SW 1271 (cell line): Measurements from ENCODE around the gene GPR17.

Experiments
- DNase-seq, 2 experiments: peaks; one replicate each; lab custom pipeline; 2025; lab: John Stamatoyannopoulos, UW

GPR17 gene

DNA sequence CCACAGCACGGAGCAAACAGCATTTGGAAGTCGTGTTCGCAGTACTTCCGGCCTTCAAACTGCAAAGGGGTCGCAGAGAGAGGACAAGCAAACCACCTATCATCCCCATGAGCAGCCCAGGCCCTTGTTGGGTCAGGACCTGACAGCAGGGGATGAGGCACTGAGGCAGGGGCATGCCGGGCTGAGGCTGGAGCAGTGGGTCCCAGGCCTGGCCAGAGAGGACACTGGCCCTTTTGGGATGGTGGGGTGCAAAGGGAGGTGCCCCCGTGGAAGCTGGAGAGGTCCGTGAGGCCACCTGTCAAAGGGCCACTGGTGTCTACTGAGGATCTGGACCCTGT is 8.9 kb downstream of the GPR17 start:
- DNase-seq = no peak

- DNase-seq = no peak
Measured at GRCh38 chr2:127655209-127656073, 9.5 kb downstream of the GPR17 start.

- DNase-seq = no peak
Measured at GRCh38 chr2:127656569-127657231, 10.7 kb downstream of the GPR17 start.

DNA sequence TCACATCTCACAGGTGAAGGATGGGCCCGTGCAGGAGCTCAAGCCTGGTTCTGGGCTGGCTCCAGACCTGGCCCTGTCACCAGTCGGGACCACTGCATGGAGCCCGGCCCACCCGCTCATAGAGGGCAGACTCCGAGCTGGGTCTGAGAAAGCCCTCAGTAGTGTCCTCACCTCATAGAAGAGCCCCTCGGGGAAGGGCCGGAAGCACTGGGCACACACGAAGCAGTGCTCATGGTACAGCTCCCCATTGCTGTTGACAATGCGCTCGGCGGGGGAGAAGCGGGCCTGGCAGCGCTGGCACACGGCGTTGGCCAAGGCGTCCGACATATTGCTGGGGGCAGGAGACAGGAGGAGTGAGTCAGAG is 11.3 kb downstream of the GPR17 start:
- no peak for DNase-seq

DNA sequence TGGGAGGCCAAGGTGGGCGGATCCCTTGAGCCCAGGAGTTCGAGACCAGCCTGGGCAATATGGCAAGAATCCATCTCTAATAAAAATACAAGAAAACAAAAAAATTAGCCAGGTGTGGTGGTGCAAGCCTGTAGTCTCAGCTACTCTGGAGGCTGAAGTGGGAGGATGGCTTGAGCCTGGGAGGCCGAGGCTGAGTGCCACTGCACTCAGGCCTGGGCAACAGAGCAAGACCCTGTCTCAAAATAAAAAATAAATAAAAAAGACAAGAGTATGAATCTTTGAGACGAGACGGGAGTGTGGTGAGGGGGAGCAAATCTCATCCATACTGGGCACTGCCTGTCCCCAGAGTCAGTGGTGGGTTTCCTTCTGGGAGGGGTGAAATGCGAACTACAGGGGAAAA is 12.2 kb downstream of the GPR17 start:
- no peak for DNase-seq

- DNase-seq = no peak
Measured at GRCh38 chr2:127658641-127659407, 12.9 kb downstream of the GPR17 start.

DNA sequence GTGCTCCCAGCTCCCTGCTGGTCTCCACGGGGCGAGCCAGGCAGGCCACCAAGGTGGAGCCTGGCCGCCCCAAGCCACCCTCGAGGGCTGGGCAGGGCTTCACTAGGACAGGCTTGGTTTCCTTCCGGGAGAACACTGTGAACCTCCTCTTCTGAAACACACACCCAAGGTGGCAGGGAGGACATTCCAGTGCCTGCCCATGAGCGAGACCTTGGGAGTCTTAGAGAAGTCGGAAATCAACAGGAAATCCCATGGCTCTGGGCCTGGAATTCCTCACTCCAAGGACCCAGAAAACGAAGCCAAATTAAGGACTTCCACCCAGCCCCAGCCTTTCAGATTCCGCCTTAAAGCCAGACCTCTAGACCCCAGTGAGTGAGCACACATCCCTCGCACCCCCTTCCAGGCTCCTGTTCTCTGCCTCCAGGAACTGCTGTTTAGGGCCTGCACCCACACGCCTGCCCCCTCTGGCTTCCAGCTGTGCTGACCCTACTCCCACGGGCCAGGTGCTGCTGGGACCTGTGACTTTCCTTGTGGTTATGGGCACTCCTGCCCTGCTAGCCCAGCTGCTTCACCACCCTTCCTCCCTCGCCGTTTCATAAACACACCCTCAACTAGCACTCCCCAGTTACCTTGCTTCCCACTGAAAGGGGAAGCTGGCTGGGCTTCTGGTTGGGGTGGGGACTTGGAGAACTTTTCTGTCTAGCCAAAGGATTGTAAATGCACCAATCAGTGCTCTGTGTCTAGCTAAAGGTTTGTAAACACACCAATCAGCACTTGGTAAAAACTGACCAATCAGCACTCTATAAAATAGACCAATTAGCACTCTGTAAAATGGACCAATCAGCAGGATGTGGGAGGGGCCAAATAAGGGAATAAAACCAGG is 13.7 kb downstream of the GPR17 start:
- DNase-seq = no peak

GRCh38 chr2:127660291-127660578 is 14.3 kb downstream of the GPR17 start:
- no peak for DNase-seq

GRCh38 chr2:127661072-127661649 is 15.2 kb downstream of the GPR17 start:
- DNase-seq = no peak

GRCh38 chr2:127661949-127662510 is 16.1 kb downstream of the GPR17 start:
- no peak for DNase-seq

- no peak for DNase-seq
Measured at GRCh38 chr2:127662937-127663565, 17.1 kb downstream of the GPR17 start.

GRCh38 chr2:127663566-127664064 is 17.7 kb downstream of the GPR17 start:
- DNase-seq = no peak

GRCh38 chr2:127664065-127664894 is 18.3 kb downstream of the GPR17 start:
- DNase-seq = no peak

GRCh38 chr2:127664895-127665225 is 18.9 kb downstream of the GPR17 start:
- no peak for DNase-seq

- DNase-seq = no peak
Measured at GRCh38 chr2:127665267-127665893, 19.4 kb downstream of the GPR17 start.

- DNase-seq = no peak
Measured at GRCh38 chr2:127669056-127669455, 23.1 kb downstream of the GPR17 start.

DNA sequence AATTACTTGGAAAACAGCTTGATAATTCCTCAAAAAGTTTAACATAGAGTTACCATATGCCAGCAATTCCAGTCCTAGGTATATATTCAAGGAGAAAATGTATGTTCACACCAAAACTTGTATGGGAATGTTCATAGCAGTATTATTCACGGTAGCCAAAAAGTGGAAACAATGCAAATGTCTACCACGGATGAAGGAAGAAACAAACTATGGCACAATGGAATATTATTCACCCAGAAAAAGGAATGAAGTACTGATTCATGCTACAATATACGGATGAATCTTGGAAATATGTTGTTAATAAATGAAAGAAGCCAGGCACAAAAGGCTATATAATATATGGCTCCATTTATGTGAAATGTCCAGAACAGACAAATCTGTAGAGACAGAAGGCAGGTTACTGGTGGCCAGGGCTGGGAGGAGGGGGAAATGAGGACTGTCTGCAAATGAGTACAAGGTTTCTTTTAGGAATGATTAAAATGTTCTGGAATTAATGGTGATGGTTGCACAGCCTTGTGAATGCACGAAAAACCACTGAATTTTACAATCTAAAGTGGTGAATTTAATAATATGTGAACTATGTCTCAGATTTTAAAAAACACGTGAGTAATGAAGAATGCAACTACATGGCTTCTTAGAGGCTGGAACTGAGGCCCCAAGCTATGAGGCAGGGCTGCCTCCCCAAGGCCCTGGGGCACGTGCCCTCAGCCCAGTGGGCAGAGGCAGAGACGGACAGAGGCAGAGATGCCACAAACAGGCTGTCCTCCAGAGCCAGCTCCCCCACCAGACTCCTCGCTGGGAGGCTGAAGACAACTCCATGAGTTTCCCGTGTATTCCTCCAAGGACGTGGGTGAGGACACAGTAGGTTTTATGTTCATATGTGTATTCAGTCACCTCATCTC is 24.4 kb downstream of the GPR17 start:
- DNase-seq = no peak

DNA sequence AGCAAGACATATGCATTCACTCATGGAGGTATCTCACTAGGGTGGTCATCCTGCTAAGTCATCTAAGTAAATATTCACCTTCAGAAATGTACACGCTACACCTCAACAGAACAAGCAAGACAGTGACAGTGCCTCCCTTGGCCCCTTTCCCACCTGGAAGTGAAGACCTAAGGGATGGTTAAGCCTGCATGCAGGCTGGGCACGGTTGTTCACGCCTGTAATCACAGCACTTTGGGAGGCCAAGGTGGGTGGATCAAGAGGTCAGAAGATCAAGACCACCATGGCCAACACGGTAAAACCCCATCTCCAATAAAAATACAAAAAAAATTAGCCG is 25.0 kb downstream of the GPR17 start:
- DNase-seq = no peak
